ENCODE measurements around the gene NPAS3.

NPAS3 gene

DNA sequence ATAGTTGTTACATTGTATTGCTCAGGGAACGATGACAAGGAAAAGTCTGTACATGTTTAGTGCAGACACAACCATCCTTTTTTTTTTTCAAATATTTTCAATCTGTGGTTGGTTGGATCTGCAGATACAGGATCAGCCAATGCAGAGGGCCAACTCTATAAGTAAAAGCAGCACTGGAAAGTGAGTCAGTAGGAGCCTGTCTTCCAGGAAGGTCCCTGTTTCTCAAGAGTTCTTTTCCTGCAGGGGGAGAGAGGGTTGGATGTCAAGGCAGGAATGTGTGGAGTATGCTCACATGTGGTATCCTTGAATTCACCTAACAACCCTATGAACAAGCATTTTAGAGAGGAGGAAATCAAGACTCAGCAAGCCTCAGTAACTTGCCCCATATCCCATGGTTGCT is 409.1 kb downstream of the NPAS3 start:
- DNase-seq, result no peak

DNA sequence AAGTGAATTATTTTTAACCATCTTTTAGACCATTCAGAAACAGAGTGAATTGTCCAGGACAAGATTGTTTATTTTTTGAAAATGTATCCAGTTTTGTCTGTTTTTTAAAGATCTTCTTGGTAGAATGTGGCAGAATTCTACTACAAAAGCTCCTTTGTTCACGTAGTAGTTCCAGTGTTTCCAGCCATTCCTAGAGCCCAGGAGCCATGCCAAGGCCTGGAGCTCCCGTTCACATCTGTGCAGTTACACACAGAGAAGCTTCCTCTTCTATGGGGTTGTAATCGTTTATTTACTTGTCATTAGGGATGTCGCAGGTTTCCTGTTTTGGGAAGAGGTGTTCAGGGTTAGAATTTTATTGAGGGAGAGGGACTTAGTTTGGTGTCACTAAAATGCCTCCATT is 409.8 kb downstream of the NPAS3 start:
- DNase-seq, result no peak

DNA sequence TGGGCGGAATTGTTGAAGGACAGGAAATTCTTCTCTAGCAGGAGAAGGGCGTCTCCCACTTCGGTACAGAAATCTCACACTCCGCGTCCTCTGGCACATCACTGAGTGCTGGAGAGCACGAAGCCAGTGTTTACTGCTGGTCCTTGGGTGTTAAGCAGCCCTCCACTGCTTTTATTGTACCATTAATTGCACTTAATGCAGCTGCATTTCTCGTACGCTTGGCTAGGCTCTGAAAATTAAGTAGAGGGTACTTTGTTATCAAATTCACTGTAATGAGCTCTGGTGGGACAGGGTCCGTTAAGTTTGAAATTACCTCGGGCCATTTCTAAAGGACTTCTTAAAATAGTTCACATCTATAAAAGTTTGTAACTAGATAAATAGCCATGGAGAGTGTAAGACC is 411.2 kb downstream of the NPAS3 start:
- DNase-seq, result no peak

DNA sequence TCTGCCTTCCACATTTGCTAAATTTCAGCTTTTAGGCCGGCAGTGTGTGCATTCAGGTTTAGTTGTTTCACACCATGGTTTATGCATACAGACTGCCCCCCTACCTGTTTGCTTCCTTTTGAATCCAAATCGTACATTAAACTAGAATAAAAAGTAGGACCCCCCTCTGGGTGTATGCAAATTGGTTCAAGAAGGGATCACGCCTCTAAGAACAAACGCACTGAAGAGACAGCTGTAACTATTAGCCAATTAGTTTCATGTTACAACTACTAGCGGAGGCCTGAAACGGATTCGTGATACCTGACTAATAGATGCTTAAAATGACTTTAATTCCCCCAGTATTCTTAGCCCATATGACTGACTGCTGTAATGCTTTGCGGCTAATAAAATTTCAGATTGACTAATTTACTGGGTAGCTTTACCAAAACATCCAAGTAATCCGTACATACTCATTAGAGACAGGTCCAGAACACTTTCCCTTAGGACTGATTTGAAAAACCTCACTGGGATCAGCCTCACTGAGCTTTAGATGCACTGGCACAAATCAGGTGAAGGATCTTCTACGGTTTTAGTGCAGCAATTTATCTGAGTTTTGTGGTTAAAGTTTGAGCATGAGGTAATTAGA is 411.8 kb downstream of the NPAS3 start:
- DNase-seq, result no peak

DNA sequence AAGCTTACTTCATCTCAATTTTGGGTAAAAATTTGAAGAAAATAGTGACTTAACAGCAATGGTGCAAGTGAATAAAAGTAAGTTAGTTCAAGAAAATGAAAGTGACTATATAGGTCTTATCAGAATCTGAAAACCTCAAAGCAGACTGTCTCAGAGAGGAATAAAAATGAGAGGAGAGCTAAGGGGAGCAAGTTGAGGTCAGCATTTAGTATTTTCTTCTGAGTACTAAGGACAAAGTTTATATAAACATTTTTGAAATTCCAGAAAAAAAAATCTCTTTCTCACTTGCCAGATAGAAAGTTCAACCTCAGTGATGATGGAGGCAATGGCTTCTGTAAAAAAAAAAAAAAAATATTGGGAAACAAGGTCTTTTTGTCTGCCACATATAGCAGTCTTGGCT is 414.1 kb downstream of the NPAS3 start:
- no peak for DNase-seq

DNA sequence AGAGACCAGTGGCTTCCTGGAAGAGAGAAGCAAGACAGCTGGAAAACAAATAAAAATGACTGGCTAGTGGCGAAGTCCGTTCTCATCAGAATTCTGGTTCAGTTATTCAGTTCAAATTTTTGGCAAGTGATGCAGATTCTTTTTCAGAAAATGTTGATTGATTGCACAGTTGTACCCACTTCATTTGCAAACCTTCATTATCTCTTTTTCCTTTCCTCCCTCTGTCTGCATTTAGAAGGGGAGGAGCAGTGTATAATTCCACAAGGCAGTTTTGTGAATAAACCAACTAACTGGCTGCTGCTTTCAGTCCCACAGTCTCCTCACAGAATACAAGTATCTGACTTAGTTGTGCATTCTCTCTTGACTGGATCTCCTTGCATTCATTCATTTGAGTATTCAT is 417.5 kb downstream of the NPAS3 start:
- DNase-seq, result no peak

DNA sequence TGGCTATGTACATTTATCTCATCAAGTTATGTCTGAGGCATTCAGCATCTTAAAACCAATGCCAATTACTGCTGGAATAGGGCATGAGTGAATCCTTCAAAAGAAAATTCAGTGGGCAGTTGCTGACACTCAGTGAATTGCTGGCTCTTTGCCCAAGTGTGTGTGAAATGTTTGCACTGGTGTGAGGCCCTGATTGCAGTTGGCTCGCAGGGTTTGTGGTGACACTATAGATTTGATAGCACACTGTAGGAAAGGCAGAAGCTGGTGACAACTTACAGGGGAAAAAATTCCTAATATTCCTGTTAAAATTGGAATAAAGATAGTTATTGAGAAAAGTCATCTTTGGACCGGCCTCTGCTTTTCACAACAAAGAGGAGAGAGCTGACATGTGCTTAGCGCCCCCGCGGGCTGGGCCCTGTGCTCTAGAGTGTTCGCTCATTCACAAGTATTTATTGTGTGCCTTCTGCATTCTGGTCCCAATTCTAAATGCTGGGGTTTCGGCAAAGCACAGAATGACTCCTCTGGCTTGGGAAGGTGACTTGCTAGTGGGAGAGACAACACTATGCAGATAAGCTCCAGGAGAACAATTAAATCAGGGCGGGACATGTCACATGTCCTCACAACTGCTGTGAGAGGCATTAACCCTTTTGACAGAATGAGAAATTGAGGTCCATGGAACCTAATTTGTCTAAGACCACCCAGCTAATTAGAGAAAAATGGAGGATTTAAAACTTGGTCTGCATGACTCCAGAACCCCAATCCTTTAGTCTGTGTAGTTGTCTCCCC is 418.7 kb downstream of the NPAS3 start:
- no peak for DNase-seq

DNA sequence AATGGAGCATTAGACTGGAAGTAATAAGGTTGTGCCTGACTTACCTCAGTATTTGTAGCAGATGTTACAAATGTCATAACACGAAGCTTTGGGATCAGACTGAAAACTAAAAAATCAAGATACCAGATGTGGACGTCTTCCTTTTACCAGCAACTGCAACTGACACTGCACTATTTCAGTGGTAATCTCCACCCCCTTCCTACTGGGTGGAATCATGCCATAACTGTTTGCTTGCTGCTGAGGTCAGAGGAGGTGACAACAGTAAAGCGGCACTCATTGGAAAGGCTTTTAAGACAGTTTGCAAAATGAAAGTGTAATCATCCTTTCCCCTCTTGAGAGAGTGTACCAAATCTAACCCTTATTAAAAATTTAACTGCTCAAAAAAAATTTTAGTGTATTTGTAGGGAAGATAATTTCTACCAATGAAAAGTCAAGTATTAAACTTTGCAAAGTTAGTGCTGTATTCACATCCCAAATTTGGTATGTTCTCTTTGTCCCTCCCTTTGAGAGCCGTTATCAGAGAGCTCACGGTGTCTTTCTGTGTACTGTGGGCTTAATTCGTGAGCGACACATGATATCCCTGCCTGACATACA is 420.7 kb downstream of the NPAS3 start:
- DNase-seq, result no peak

DNA sequence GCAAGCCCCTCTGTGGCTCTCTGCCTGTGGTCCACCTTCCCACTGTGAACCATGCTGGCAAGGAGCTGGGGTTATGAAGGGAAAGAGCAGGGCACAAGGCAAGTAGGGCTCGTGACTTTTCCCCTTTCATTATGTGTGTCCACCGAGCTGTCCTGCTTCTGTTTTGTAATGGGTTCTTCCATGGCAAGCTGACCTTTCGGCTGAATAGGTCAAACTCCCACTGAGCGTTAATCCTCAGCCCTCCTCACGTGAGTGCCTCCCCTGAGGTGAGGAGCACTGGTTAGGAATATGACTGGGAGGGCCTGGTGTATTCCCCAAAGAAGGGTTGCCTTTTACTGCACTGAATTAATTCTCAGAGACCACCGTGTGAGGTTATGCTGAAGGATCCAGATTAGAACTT is 424.3 kb downstream of the NPAS3 start:
- no peak for DNase-seq

DNA sequence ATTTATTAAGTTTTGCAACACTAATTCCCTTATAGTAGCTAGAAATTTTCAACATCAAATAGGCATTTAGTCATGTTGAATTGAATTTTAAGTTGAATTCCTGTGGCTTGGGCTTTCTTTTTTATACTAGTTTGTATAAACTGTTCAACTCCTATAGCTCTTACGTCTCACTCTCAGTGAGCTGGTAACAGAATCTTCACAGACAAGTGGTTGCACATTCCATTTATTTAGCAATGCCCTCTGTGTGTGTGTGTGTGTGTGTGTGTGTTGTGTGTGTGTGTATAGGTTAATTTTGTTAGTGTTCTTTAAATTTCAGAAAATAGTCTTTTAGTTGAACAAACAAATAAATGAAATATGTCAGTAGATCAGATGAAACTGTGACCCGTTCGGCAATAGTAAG is 425.0 kb downstream of the NPAS3 start:
- DNase-seq, result no peak

DNA sequence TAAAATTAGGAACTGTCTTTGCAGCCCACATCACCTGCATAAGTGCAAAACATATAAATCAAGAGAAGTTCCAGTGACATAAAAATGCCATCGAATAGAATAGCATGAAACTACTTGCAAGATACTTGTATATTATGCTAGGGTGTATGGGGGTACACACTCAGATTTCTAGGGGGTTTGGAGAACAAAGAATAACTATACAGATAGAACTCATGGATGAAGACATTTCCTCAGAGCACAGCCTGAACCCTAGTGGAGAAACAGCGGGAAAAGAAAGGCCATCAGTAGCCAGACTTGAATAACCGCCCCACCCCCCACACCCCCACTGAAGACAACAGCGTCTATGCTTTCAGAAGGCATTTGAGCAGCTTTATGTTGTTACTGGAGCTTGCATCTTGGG is 425.8 kb downstream of the NPAS3 start:
- no peak for DNase-seq

DNA sequence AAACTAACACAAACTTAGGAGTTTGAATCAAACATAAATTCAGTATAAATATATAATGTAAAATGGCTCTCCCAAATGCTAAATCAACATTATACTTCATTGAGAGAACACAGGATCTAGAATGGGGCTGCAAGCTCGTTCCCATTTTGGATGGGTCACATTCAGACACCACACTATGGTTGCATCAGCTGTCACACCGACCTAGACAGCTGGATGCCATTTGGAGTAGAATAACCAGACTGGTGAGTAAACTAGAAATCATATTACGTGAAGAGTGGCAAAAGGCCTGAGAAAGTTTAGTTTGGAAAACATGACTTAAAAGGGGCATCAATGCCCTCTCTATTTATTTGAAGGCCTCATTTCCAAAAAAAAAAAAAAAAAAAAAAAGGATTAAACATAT is 430.4 kb downstream of the NPAS3 start:
- no peak for DNase-seq

DNA sequence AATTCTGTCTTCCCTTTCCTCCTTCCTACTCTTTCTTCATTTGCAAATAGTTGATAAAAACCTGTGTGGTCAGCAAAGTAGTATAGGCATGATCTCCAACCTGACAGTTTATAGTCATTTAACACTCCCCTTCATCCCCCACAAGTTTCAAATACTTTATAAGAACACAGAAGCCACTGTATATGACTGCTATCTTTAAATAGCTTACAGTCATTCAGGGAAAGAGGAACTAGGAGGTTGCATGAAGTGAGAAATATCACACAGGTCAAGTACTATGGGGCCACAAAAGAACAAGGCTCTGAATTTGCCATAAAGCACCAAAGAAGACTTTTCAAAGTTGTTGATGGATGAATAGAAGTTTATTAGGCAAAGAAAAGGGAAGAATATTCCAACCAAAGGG is 431.3 kb downstream of the NPAS3 start:
- no peak for DNase-seq

DNA sequence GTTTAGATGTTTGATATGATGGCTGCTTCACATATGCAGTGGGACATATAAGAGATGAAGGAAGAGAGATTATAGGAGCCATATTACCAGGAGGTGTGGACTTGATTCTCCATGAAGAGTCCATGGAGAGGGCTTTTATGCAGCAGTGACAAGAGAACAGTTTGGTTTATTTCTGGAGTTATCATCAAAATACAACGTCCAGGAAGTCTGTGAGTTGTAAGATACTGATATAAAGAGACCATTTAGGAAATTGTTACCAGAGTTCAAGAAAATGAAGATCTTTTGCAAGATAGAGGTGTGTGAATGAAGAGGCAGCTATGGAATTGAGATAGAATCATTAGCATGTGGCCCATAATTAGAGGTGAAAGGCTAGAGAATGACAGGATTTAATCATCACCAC is 431.7 kb downstream of the NPAS3 start:
- DNase-seq, result no peak

DNA sequence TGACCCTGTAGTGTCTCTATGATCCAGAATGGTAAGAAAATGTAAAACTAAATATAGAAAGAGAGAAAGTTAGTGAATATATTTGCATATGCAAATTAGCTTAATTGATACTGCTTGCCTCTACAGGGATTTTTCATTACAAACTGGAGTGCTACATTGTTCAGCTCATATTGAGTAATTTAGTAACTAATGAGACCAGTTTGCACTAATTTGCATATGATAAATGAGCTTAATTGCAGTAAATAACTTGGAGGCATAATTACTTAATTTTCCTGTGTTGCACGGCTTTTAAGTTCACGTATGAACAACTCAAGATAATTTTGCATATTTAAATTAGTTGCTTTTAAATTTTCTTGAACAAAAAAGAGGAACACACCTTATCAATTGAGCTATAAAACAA is 436.5 kb downstream of the NPAS3 start:
- no peak for DNase-seq

DNA sequence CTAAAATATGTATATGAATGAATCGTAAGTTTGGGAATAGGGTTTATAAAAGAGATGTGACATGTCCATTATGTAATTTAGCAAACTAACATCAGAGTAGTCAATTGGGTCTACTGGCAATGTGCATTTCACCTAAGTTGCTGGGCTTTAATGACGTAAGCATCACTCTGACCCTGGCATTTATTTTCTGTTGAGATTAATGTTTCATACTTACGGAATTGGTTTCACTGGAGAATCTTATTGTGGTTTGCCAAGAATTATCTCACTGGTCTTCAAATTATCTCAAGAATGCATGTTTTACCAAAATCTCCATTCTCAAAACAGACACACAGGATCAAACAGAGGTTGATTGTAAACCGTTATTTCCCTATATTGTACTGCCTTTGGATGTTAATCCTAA is 437.1 kb downstream of the NPAS3 start:
- DNase-seq, result no peak

DNA sequence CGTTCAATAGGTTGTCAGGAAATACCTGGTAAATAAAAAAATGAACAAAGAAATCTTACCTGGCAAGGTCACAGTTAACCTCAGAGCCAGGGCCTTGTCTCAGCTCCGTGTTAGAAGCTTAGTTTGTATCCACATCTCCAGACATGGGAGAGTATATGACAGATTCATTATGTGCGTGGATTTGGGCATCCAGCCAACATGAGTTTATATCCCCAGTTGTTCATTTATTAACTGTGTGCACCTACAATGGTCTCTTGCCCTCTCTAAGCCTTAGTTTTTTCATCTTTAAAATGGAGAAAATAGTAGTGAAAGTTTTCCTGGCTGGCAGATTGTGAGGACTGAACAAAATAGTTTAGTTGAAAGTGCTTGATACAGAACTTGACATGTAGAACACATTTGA is 437.8 kb downstream of the NPAS3 start:
- no peak for DNase-seq

DNA sequence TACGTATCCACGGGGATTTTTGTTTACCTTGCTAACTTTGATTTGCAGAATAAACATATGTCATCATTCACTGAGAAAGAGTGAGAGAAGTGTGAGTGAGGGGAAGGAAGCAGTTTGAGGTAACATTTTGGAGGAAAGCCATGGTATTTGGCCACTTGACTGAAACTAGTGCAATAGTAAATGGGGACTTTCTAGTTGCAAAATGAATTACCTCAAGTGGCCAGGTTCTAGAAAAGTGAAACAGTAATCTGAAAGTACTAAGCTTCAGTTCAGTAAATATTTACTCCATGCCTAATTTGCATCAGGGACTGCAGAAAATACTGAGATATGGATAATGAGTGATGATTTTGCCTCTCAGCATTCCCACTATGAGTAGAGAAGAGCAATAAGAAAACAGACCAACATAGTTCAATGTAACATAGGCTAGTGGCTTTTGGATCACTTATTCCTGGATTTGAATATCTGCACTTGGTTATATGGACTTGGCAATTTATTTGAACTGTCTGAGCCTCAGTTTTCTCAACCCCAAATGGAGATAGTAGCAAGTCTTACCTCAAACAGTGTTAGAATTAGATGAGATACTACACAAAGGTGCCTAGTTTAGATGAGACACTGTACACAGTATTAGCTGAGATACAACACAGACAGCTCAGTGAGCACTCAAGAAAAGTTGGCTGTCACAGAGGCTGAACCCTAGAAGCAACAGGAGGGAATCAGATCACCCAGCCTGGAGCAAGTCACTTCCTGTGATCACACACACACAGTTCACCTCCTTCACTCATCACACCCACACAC is 439.1 kb downstream of the NPAS3 start:
- no peak for DNase-seq

DNA sequence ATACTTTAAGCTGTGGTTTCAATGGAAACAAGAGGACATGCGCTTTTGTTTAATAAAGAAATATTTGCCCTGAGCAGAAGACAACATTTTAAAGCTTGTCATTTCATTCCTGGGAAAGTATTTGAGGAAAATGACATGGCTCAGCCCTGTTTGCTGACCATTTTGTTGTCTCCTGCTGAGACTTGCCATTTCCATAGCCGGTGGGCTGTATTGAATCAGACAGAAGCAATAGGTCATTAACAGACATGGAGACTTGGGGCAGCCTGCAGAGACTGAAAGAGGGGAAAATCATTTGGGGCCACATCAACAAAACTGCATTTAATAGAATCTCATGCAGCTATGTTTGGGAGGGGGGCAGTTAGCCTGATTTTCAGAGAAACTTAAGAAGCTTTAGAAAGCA is 443.0 kb downstream of the NPAS3 start:
- DNase-seq, result no peak

DNA sequence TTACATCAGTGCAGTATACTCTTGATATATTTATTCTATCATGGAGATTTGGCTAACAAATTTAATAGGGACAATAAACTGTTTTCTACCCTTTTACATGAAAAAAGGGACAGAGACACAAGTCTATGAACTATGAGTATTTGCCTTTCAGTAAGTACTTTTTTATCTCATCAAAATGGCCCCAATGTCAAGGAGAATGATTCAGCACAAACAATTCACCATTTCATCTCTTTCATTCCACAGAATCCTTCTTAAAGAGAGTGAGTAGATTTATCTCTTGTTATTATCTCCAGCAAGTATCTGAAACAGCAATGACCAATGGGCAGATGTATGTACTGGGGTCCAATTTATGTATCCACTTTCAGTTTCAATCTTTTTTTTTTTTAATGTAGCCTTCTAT is 447.5 kb downstream of the NPAS3 start:
- no peak for DNase-seq

DNA sequence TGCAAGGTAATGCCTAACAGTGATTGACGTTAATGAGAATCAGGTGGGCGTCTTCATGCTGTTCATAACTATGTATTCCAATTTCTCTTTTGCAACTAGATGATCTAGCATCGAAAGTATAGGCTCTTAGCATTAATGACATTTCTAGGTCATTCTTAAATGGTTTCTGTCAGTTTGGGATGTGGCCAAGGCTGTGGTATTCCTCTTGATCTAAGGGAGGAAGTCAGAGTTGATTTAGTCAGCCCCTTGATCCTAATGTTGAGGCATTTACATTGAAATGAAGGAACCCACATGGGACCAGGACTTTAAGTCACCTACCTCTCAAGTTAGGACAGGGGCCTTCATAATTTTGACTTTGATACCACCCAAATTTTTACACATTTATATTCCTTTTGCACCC is 448.1 kb downstream of the NPAS3 start:
- no peak for DNase-seq

DNA sequence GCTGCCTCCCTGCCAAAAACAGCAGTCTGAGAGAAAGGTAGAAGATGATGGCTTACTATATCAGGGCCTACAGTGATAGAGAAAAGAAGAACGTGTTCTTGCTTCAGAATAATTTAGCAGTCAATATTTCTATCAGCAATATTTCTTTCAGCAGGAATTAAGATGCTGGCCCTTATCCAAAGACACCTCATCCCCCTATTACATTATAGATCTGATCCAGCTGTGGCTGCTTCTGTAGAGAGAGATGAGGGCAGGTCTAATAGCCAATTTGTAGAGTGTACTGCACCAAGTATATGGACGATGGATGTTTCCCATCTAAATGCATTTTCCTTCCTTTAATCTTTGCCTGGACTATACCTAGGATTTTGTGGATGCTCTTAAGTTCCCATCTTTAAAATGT is 451.7 kb downstream of the NPAS3 start:
- no peak for DNase-seq

DNA sequence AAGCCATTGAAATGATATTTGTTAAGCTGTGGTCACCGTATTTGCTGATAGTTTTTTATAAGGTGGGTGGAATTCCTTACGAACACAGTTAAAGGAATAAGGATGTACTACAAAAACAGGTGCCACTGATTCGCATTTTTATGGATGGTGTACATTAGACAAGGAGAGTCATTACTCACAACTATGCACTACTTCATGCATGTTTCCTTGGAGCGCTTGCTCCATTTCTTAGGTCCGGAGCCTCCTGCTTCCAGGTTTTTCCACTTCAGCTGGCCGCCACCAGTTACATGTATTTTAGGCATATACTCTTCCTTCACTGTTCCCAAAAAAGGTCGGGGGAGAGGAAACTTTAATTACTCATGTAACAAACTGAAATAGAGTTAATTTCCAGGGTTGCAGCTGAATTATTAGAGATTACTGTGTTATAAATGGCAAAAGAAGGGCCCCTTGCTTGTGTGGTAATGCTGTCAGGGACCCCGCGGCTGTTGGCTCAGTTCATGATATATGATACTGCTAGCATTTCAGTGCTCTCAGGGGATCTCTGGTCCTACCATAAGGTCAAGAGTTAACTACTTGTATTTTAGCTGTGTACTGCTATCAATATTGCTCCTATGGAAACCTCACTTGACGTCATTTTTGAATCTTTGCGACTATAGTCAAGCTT is 454.7 kb downstream of the NPAS3 start:
- no peak for DNase-seq

Measured in activated naive CD4-positive, alpha-beta T cell (primary cell).